RWPE2 (cell line): ENCODE measurements around the gene POU2AF2.
A peak's percentile ranks its signal among the peaks of the same experiment; 100 is the strongest.

Source experiments
- ATAC-seq: fragments of 200-7000 bp; cut with Tn5 transposase; 3 replicates; pipeline ENCODE4 v1.9.1; 2021; ENCODE audit warnings: low read depth
- DNase-seq: peaks from one replicate; pipeline ENCODE4 v3.0.0-alpha.2; 2020; ENCODE audit warnings: low spot score
- H3K27ac ChIP-seq: fragments of 450-650 bp; 2 replicates; pipeline ENCODE4 v1.5.1; 2017; ENCODE audit warnings: mild to moderate bottlenecking; ENCODE audit not compliant: poor library complexity, severe bottlenecking
- H3K27me3 ChIP-seq: fragments of 250-450 bp; sonication (Bioruptor Pico); 2 replicates; pipeline ENCODE4 v1.5.1; 2021; ENCODE audit warnings: mild to moderate bottlenecking, moderate library complexity; ENCODE audit not compliant: insufficient read depth, poor library complexity, severe bottlenecking
- H3K36me3 ChIP-seq: fragments of 250-450 bp; sonication (Bioruptor Pico); 2 replicates; pipeline ENCODE4 v1.5.1; 2020; ENCODE audit warnings: low read depth, mild to moderate bottlenecking, moderate library complexity
- H3K4me1 ChIP-seq: fragments of 250-450 bp; sonication (Bioruptor Pico); 2 replicates; pipeline ENCODE4 v1.5.1; 2021; ENCODE audit warnings: mild to moderate bottlenecking, moderate library complexity; ENCODE audit not compliant: insufficient read depth, poor library complexity, severe bottlenecking
- H3K4me3 ChIP-seq: fragments of 250-450 bp; sonication (Bioruptor Pico); 2 replicates; pipeline ENCODE4 v1.5.1; 2021; ENCODE audit warnings: mild to moderate bottlenecking, moderate library complexity; ENCODE audit not compliant: severe bottlenecking
- H3K9me3 ChIP-seq: fragments of 250-450 bp; sonication (Bioruptor Pico); 2 replicates; pipeline ENCODE4 v1.5.1; 2021; ENCODE audit warnings: mild to moderate bottlenecking, moderate library complexity; ENCODE audit not compliant: severe bottlenecking
- TF ChIP-seq, protein P1 (sequence below): fragments of 450-650 bp; IDR thresholded peaks from one replicate; pipeline ENCODE4 v1.5.1; 2017; ENCODE audit warnings: mild to moderate bottlenecking, moderate library complexity; ENCODE audit not compliant: poor library complexity, severe bottlenecking

Gene POU2AF2

DNA sequence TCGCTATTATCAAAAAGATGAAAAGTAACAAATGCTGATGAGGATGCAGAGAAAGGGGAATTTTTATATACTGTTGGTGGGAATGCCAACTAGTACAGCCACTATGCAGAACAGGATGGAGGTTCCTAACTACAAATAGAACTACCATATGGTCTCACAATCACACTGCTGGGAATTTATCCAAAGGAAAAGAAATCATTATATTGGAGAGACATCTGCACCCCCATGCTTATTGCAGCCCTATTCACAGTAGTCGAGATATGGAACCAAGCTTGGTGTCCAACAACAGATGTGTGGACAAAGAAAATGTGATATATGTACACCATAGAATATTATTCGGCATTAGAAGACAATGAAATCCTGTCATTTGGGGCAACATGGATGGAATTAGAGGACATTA is 19.6 kb upstream of the POU2AF2 start:
- no peaks in the 10 kb centered on the region for H3K27me3 ChIP-seq
- H3K9me3 ChIP-seq, result no peaks in the 10 kb centered on the region
- no peak for ATAC-seq
- TF ChIP-seq, protein P1, sequence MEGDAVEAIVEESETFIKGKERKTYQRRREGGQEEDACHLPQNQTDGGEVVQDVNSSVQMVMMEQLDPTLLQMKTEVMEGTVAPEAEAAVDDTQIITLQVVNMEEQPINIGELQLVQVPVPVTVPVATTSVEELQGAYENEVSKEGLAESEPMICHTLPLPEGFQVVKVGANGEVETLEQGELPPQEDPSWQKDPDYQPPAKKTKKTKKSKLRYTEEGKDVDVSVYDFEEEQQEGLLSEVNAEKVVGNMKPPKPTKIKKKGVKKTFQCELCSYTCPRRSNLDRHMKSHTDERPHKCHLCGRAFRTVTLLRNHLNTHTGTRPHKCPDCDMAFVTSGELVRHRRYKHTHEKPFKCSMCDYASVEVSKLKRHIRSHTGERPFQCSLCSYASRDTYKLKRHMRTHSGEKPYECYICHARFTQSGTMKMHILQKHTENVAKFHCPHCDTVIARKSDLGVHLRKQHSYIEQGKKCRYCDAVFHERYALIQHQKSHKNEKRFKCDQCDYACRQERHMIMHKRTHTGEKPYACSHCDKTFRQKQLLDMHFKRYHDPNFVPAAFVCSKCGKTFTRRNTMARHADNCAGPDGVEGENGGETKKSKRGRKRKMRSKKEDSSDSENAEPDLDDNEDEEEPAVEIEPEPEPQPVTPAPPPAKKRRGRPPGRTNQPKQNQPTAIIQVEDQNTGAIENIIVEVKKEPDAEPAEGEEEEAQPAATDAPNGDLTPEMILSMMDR, result no peak
- no peaks in the 10 kb centered on the region for H3K36me3 ChIP-seq
- DNase-seq, result no peak
- no peak overlapping the region for H3K4me3 ChIP-seq
- H3K27ac ChIP-seq, result no peak overlapping the region
- H3K4me1 ChIP-seq, result no peaks in the 10 kb centered on the region

DNA sequence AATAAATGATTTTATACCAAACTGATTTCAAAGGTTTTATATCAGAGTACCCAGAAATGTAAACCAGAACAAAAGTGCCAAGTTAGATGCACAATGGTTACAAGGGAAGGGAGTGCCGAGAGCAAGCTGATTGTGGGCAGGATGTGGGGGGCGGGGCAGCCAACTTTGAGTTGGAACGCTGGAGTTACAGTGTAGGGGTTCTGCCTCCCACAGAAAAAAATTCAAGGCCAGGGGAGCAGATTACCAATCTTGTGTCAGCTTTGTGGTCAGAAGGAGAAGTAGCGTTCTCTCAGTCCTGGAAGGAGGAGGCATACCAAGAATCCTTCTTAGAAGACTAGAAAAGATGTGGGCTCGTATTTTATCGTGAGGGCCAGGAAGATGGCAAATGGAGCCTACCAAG is 15.9 kb upstream of the POU2AF2 start:
- TF ChIP-seq, protein P1, result no peak
- no peaks in the 10 kb centered on the region for H3K4me1 ChIP-seq
- no peaks in the 10 kb centered on the region for H3K27me3 ChIP-seq
- no peak overlapping the region for H3K27ac ChIP-seq
- ATAC-seq, result no peak
- H3K36me3 ChIP-seq, result no peaks in the 10 kb centered on the region
- DNase-seq, result no peak
- no peaks in the 10 kb centered on the region for H3K9me3 ChIP-seq
- H3K4me3 ChIP-seq, result no peak overlapping the region

DNA sequence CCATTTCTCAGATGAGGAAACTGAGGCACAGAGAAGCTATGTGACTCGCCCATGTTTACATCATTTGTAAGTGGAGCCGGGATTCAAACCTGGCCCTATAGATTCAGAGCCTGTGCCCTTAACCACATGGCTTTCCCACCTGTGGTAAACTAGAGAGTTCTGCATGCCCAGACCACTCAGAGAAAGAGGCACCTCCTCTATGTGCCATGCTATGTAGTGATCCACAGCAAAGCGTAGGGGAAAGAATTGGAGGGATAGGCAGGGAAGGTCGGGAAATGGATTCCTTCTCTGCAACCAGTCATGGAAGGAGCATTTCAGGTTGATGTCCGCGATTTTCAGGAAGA is 15.4 kb upstream of the POU2AF2 start:
- no peaks in the 10 kb centered on the region for H3K9me3 ChIP-seq
- H3K4me1 ChIP-seq, result no peaks in the 10 kb centered on the region
- H3K27me3 ChIP-seq, result no peaks in the 10 kb centered on the region
- no peak overlapping the region for H3K27ac ChIP-seq
- no peaks in the 10 kb centered on the region for H3K36me3 ChIP-seq
- DNase-seq, result no peak
- no peak overlapping the region for H3K4me3 ChIP-seq
- TF ChIP-seq, protein P1, result no peak
- ATAC-seq, result peak; percentile 48

DNA sequence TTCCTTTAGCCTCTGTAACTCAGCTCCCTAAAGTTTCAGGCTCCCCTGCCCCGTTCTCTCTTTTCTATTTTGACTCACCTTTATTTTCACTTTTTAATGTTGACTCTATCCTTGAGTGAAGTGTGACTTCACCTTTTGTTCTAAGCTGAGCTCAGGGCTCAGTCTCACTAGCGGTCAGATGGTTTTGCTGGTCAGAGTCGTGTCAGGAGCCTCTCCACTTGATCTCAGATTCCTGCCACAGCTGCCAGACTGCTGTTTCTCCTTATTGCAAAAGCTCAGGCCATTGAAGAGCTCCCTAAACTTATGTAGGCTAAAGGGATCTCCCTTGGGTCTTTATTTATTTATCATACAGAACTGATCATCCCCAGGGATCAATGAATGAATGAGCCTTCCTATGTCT is 13.7 kb upstream of the POU2AF2 start:
- no peaks in the 10 kb centered on the region for H3K9me3 ChIP-seq
- no peak overlapping the region for H3K4me3 ChIP-seq
- no peaks in the 10 kb centered on the region for H3K36me3 ChIP-seq
- ATAC-seq (no peak), DNase-seq (no peak)
- H3K4me1 ChIP-seq, result no peaks in the 10 kb centered on the region
- H3K27ac ChIP-seq, result no peak overlapping the region
- TF ChIP-seq, protein P1, result no peak
- H3K27me3 ChIP-seq, result no peaks in the 10 kb centered on the region

DNA sequence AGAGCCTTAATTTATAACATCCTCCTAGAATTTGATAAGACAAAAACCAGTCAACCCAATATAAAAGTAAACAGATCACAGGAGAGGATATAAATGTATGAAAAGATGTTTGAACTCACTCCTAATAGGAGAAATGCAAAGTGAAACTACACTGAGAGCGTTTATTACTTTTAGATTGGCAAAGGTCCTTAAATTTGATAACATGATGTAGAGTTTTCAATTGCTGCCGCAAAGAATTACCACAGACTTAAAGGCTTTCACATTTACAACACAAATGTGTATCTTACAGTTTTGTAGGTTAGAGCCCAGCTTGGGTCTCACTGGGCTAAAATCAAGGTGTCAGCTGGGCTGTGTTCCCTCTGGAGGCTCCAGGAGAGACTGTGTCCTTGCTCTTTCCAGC is 9.1 kb upstream of the POU2AF2 start:
- no peak for DNase-seq
- TF ChIP-seq, protein P1, result no peak
- ATAC-seq, result no peak
- Histone ChIP-seq H3K4me3 (no peak overlapping the region), H3K9me3 (no peaks in the 10 kb centered on the region), H3K4me1 (no peaks in the 10 kb centered on the region), H3K36me3 (no peaks in the 10 kb centered on the region), H3K27ac (no peak overlapping the region), H3K27me3 (no peaks in the 10 kb centered on the region)
